Neural progenitor cell (in vitro differentiated cells): ENCODE results near the gene CACNG5.

Source experiments
- CTCF ChIP-seq: fragments of 200-600 bp; sonication (generic); IDR thresholded peaks from 2 replicates; pipeline ENCODE4 v1.5.1; 2017; ENCODE audit warnings: antibody characterized with exemption, mild to moderate bottlenecking
- EZH2 ChIP-seq: fragments of 200-600 bp; sonication (generic); IDR thresholded peaks from 2 replicates; pipeline ENCODE4 v1.6.1; 2017; ENCODE audit warnings: antibody characterized with exemption, mild to moderate bottlenecking, moderate library complexity
- EZH2phosphoT487 ChIP-seq: fragments of 200-600 bp; sonication (generic); IDR thresholded peaks from 2 replicates; pipeline ENCODE4 v1.6.1; 2017; ENCODE audit warnings: antibody characterized with exemption

DNA sequence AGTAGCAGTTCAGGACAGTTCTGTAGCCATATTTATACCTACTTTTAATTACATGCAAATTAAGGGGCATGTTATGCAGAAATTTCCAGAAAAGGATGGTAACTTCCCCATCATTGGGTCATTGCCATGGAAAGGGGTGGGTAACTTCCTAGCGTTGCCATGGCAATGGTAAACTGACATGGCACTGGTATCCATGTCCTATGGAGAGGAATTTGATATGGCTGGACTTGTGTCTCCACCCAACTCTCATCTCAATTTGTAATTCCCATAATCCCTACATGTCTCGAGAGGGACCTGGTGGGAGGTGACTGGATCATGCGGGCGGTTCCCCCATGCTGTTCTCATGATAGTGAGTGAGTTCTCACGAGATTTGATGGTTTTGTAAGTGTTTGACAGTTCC, 94.0 kb downstream of the CACNG5 start:
- TF ChIP-seq EZH2 (no peak), CTCF (no peak), EZH2phosphoT487 (no peak)
